ENCODE measurements around the gene BABAM1.

- TF ChIP-seq CTCF (IDR thresholded peaks at IDR 0.05): no peak
- TF ChIP-seq POLR2AphosphoS5 (IDR thresholded peaks at IDR 0.05): no peak
Measured at GRCh38 chr19:17279436-17279835, 12.2 kb downstream of the BABAM1 start.

Data from prostate gland (tissue), 2 donors.